HCT116 (cell line): ENCODE measurements around the gene ISL2. TPM values are rescaled to one million over a fixed set of nuclear protein-coding genes. Genes with fewer than 3 reads are reported as not detected.

Source experiments
- ATAC-seq: fragments of 200-7000 bp; cut with Tn5 transposase; 2 replicates; pipeline ENCODE4 v1.9.1; 2020; ENCODE audit warnings: mild to moderate bottlenecking, moderate library complexity
- BruUV-seq: library from RNA; stranded (reverse); fragments of 400-500 nt; replicated peaks from 2 replicates; lab custom pipeline; 2021; lab: Mats Ljungman, UMichigan
- CTCF ChIA-PET: fragments of 300-600 bp; sonication (Branson Sonifier 250); formaldehyde crosslinking; loops from one replicate; lab custom pipeline; 2021; ENCODE audit warnings: antibody characterized with exemption; lab: Charles Lee
- POLR2A ChIA-PET: fragments of 300-600, 350-600 bp; sonication (Branson Sonifier 250); formaldehyde crosslinking; loops from one replicate; lab custom pipeline; 2021; ENCODE audit warnings: antibody characterized with exemption; lab: Charles Lee
- RAD21 ChIA-PET, 2 experiments: fragments of 300-600 bp; sonication (Branson Sonifier 250); formaldehyde crosslinking; loops; one replicate each; lab custom pipeline; 2023; ENCODE audit warnings: low total read pairs in 2 of 2; ENCODE audit not compliant: uncharacterized antibody in 2 of 2, unreplicated experiment in 2 of 2, low non-redundant PET in 1 of 2; lab: Charles Lee
- DNase-seq: peaks from one replicate; pipeline ENCODE4 v3.0.0-alpha.2; 2010; ENCODE audit warnings: low read depth, low spot score
- H2AFZ ChIP-seq: fragments of 200-600 bp; shearing (Covaris generic), sonication (generic); 2 replicates; pipeline ENCODE4 v1.6.1; 2017; ENCODE audit warnings: low read depth, mixed run types, mixed read lengths, antibody characterized with exemption, low read length; ENCODE audit not compliant: poor library complexity, severe bottlenecking
- H3K27ac ChIP-seq: 2 replicates; pipeline ENCODE4 v1.5.1; 2012; ENCODE audit warnings: low read depth, low read length
- H3K27me3 ChIP-seq: fragments of 200-600 bp; sonication (generic); 2 replicates; pipeline ENCODE4 v1.6.1; 2016; ENCODE audit warnings: mixed run types, low read length, mixed read lengths; ENCODE audit not compliant: insufficient read depth
- H3K36me3 ChIP-seq, 2 experiments: fragments of 200-500 bp in 1 of 2; fragments of 200-600 bp in 1 of 2; sonication (Bioruptor generic) in 1 of 2; sonication (generic) in 1 of 2; 2 replicates each; pipeline versions ENCODE4 v1.5.1 to v1.6.1; 2014 to 2016; ENCODE audit warnings: low read length in 2 of 2, inconsistent platforms in 1 of 2, mixed read lengths in 1 of 2, mixed run types in 1 of 2; ENCODE audit not compliant: insufficient read depth in 2 of 2, control insufficient read depth in 1 of 2
- H3K4me1 ChIP-seq, 2 experiments: fragments of 200-600 bp in 1 of 2; sonication (generic) in 1 of 2; 2 replicates each; pipeline versions ENCODE4 v1.5.1 to v1.6.1; 2012 to 2017; ENCODE audit warnings: low read length in 2 of 2, inconsistent platforms in 1 of 2, mild to moderate bottlenecking in 1 of 2, mixed read lengths in 1 of 2, mixed run types in 1 of 2, moderate library complexity in 1 of 2; ENCODE audit not compliant: insufficient read depth in 2 of 2, control insufficient read depth in 1 of 2
- H3K4me2 ChIP-seq: fragments of 200-600 bp; sonication (generic); 2 replicates; pipeline ENCODE4 v1.6.1; 2017; ENCODE audit warnings: mixed run types, low read length, mixed read lengths
- H3K4me3 ChIP-seq, 2 experiments: fragments of 200-600 bp in 1 of 2; sonication (generic) in 1 of 2; replicated peaks in 1 of 2; 2 replicates each; pipeline ENCODE4 v1.5.1; 2011 to 2016; ENCODE audit warnings: low read length in 2 of 2, control low read depth in 1 of 2, low read depth in 1 of 2, mild to moderate bottlenecking in 1 of 2, mixed read lengths in 1 of 2, mixed run types in 1 of 2
- H3K79me2 ChIP-seq: fragments of 200-600 bp; sonication (generic); 2 replicates; pipeline ENCODE4 v1.6.1; 2017; ENCODE audit warnings: mild to moderate bottlenecking, mixed run types, low read length, moderate library complexity, mixed read lengths; ENCODE audit not compliant: insufficient read depth
- H3K9ac ChIP-seq: fragments of 200-600 bp; sonication (generic); 2 replicates; pipeline ENCODE4 v1.6.1; 2016; ENCODE audit warnings: low read length, mixed read lengths
- H3K9me2 ChIP-seq: fragments of 200-600 bp; sonication (generic), shearing (Covaris generic); 2 replicates; pipeline ENCODE4 v1.6.1; 2017; ENCODE audit warnings: mixed run types, mild to moderate bottlenecking, moderate library complexity; ENCODE audit not compliant: insufficient read depth
- H3K9me3 ChIP-seq, 2 experiments: fragments of 200-500 bp in 1 of 2; fragments of 200-600 bp in 1 of 2; sonication (Bioruptor generic) in 1 of 2; sonication (generic) in 1 of 2; 2 replicates each; pipeline ENCODE4 v1.6.1; 2014 to 2017; ENCODE audit warnings: low read length in 2 of 2, mixed read lengths in 2 of 2, inconsistent platforms in 1 of 2, low read depth in 1 of 2, mild to moderate bottlenecking in 1 of 2, mixed run types in 1 of 2, moderate library complexity in 1 of 2; ENCODE audit not compliant: control insufficient read depth in 1 of 2, insufficient read depth in 1 of 2
- H4K20me1 ChIP-seq: fragments of 200-600 bp; sonication (generic), shearing (Covaris generic); 2 replicates; pipeline ENCODE4 v1.6.1; 2017; ENCODE audit warnings: mixed run types, mild to moderate bottlenecking, moderate library complexity; ENCODE audit not compliant: insufficient read depth
- CEBPB ChIP-seq: IDR thresholded peaks from 2 replicates; pipeline ENCODE4 v1.6.1; 2012; ENCODE audit warnings: low read depth
- EZH2 ChIP-seq: fragments of 200-600 bp; sonication (generic); IDR thresholded peaks from 2 replicates; pipeline ENCODE4 v1.6.1; 2017; ENCODE audit warnings: antibody characterized with exemption, mixed run types
- FOSL1 ChIP-seq: IDR thresholded peaks from 2 replicates; pipeline ENCODE4 v1.6.1; 2012; ENCODE audit warnings: low read depth
- JUND ChIP-seq: IDR thresholded peaks from 2 replicates; pipeline ENCODE4 v1.6.1; 2012
- RAD21 ChIP-seq: IDR thresholded peaks from 2 replicates; pipeline ENCODE4 v1.6.1; 2012; ENCODE audit warnings: low read depth, mild to moderate bottlenecking
- ZNF274 ChIP-seq: fragments of 200-500 bp; sonication (Bioruptor generic); IDR thresholded peaks from 2 replicates; pipeline ENCODE4 v1.6.1; 2014; ENCODE audit warnings: mild to moderate bottlenecking, low read depth, low read length, inconsistent platforms
- intact Hi-C: fragments of 100-400 bp; cut with micrococcal nuclease; formaldehyde crosslinking; loops from 2 replicates; pipeline ENCODE4 v1.10.0; 2022
- total RNA-seq: library from RNA; stranded (reverse); gene quantifications from one replicate; pipeline ENCODE4 v1.2.1, GENCODE V29; 2021; ENCODE audit not compliant: unreplicated experiment
- TF ChIP-seq, protein P1 (sequence below), 3 experiments: fragments of 200-600 bp in 1 of 3; sonication (generic) in 1 of 3; IDR thresholded peaks in 2 of 3; conservative IDR thresholded peaks in 1 of 3; 2 replicates each; pipeline ENCODE4 v1.5.1; 2012 to 2017; ENCODE audit warnings: low read depth in 2 of 3, low read length in 2 of 3, antibody characterized with exemption in 1 of 3, borderline replicate concordance in 1 of 3, control low read depth in 1 of 3, mild to moderate bottlenecking in 1 of 3, mixed read lengths in 1 of 3, mixed run types in 1 of 3, moderate library complexity in 1 of 3; ENCODE audit not compliant: insufficient read depth in 1 of 3
- TF ChIP-seq, protein P2 (sequence below): IDR thresholded peaks from 2 replicates; pipeline ENCODE4 v1.6.1; 2012; ENCODE audit warnings: low read depth

ISL2 gene
- total RNA-seq, 1 experiment from 2014 or later = 11.6 TPM

DNA sequence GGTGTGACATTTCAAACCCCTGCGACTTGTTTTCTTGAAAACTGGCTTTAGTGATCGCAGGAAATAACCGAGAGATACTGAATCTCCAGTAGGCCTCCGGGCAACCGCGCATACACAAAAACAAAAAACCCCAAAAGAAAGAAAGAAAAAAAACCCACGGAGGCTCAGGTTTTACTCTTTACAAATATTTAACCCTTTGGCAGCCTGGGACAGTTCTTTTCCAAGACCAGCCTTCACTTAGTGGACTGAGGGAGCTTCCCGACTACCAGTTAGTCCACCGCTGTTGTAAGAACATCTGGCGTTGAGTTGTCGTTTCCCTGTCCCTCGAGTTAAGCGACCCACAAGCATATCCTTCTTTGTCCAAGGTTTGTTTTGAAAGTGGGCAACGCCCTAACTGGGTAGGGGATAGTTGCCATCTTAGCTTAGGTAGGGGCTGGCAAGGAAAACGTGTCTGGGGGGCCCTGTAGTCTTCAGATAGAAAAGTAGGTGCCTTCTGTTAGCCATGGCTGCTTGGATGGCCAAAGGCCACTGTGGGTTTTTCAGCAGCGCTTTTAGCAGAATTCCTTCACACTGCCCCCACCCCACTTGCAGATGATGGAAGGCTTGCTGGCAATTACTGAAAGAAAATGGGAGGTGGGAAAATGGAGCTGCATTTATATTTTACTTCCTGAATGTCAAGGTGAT is 6.9 kb downstream of the ISL2 start:
- Histone ChIP-seq H2AFZ (no peak overlapping the region), H3K79me2 (no peaks in the 10 kb centered on the region), H3K4me1 (peaks cover 3 to 7% of the 10 kb centered on the region in 2 experiments; a peak in 2 of 4 replicates), H3K27me3 (no peaks in the 10 kb centered on the region), H3K4me2 (no peak overlapping the region), H3K9me2 (no peaks in the 10 kb centered on the region), H3K36me3 (peaks cover 0 to 4% of the 10 kb centered on the region in 2 experiments; a peak in 2 of 4 replicates), H3K27ac (no peak overlapping the region), H3K9me3 (no peaks in the 10 kb centered on the region), H3K9ac (no peak overlapping the region), H3K4me3 (no peak overlapping the region)
- ATAC-seq = no peak
- BruUV-seq = no TSS peak
- DNase-seq = no peak
- RAD21 ChIA-PET = no interaction called here
- POLR2A ChIA-PET = interaction anchor here (6.6 kb wide), 1 partner anchor 7 kb away, joined by 39 read pairs; the partner anchor contains the start of gene ISL2
- CTCF ChIA-PET = no interaction called here
- TF ChIP-seq ZNF274 = no peak
- no peak for TF ChIP-seq FOSL1
- TF ChIP-seq CEBPB = no peak
- no peak for TF ChIP-seq EZH2
- TF ChIP-seq RAD21 = no peak
- TF ChIP-seq, protein P1, sequence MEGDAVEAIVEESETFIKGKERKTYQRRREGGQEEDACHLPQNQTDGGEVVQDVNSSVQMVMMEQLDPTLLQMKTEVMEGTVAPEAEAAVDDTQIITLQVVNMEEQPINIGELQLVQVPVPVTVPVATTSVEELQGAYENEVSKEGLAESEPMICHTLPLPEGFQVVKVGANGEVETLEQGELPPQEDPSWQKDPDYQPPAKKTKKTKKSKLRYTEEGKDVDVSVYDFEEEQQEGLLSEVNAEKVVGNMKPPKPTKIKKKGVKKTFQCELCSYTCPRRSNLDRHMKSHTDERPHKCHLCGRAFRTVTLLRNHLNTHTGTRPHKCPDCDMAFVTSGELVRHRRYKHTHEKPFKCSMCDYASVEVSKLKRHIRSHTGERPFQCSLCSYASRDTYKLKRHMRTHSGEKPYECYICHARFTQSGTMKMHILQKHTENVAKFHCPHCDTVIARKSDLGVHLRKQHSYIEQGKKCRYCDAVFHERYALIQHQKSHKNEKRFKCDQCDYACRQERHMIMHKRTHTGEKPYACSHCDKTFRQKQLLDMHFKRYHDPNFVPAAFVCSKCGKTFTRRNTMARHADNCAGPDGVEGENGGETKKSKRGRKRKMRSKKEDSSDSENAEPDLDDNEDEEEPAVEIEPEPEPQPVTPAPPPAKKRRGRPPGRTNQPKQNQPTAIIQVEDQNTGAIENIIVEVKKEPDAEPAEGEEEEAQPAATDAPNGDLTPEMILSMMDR (IDR thresholded peaks at IDR 0.05 in 2 of 3, conservative IDR thresholded peaks at IDR 0.05 in 1 of 3; ENCODE audit: borderline replicate concordance in 1 of 3, insufficient read depth in 1 of 3, low read depth in 2 of 3, low read length in 2 of 3) = no peak
- TF ChIP-seq, protein P2, sequence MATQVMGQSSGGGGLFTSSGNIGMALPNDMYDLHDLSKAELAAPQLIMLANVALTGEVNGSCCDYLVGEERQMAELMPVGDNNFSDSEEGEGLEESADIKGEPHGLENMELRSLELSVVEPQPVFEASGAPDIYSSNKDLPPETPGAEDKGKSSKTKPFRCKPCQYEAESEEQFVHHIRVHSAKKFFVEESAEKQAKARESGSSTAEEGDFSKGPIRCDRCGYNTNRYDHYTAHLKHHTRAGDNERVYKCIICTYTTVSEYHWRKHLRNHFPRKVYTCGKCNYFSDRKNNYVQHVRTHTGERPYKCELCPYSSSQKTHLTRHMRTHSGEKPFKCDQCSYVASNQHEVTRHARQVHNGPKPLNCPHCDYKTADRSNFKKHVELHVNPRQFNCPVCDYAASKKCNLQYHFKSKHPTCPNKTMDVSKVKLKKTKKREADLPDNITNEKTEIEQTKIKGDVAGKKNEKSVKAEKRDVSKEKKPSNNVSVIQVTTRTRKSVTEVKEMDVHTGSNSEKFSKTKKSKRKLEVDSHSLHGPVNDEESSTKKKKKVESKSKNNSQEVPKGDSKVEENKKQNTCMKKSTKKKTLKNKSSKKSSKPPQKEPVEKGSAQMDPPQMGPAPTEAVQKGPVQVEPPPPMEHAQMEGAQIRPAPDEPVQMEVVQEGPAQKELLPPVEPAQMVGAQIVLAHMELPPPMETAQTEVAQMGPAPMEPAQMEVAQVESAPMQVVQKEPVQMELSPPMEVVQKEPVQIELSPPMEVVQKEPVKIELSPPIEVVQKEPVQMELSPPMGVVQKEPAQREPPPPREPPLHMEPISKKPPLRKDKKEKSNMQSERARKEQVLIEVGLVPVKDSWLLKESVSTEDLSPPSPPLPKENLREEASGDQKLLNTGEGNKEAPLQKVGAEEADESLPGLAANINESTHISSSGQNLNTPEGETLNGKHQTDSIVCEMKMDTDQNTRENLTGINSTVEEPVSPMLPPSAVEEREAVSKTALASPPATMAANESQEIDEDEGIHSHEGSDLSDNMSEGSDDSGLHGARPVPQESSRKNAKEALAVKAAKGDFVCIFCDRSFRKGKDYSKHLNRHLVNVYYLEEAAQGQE = no peak
- no peak for TF ChIP-seq JUND
- TF ChIP-seq, all 23 proteins: peak for 0
- no peaks in the 10 kb centered on the region for H4K20me1 ChIP-seq
- intact Hi-C loops = no loop called here
